Measurements from ENCODE around the gene DCLK1. TPM values are rescaled to one million over a fixed set of nuclear protein-coding genes. Genes with fewer than 3 reads are reported as not detected.

The DCLK1 gene
- total and polyA plus RNA-seq, 10 donors, result 2.0 to 22.1 (median 11.7) TPM

GRCh38 chr13:36089130-36089647 is 42.0 kb downstream of the DCLK1 start:
- no peak overlapping the region for H3K27ac ChIP-seq
- H3K36me3 ChIP-seq, result no peaks in the 10 kb centered on the region
- DNase-seq, result no peak
- H3K9me3 ChIP-seq, result no peaks in the 10 kb centered on the region
- intact Hi-C loops (cut with DNase I; ENCODE audit: low total_unique reads), result no loop called here
- WGBS, 5 donors, result 71 to 88% (median 79%) methylated on average over 7 of the region's 7 CpGs
- no peaks in the 10 kb centered on the region for H3K27me3 ChIP-seq (replicated peaks in 1 of 7)
- TF ChIP-seq CTCF (IDR thresholded peaks at IDR 0.05 in 8 of 11, conservative IDR thresholded peaks at IDR 0.05 in 3 of 11), result no peak
- no peak for TF ChIP-seq POLR2A (IDR thresholded peaks at IDR 0.05)
- no peak for TF ChIP-seq POLR2AphosphoS5 (IDR thresholded peaks at IDR 0.05)
- H3K4me3 ChIP-seq, result no peak overlapping the region
- H3K4me1 ChIP-seq, result no peaks in the 10 kb centered on the region

- WGBS, 5 donors, result 82 to 91% (median 87%) methylated on average over 5 of the region's 5 CpGs
- no peaks in the 10 kb centered on the region for H3K36me3 ChIP-seq
- H3K27ac ChIP-seq, result no peak overlapping the region
- no peaks in the 10 kb centered on the region for H3K4me1 ChIP-seq
- H3K9me3 ChIP-seq, result no peaks in the 10 kb centered on the region
- TF ChIP-seq CTCF (IDR thresholded peaks at IDR 0.05 in 8 of 11, conservative IDR thresholded peaks at IDR 0.05 in 3 of 11), result no peak
- TF ChIP-seq POLR2AphosphoS5 (IDR thresholded peaks at IDR 0.05), result no peak
- TF ChIP-seq POLR2A (IDR thresholded peaks at IDR 0.05), result no peak
- H3K27me3 ChIP-seq (replicated peaks in 1 of 7), result no peaks in the 10 kb centered on the region
- DNase-seq, result no peak
- no peak overlapping the region for H3K4me3 ChIP-seq
- intact Hi-C loops (cut with DNase I; ENCODE audit: low total_unique reads), result no loop called here
These were observed 42.7 kb downstream of the DCLK1 start for GRCh38 chr13:36088463-36088862.

GRCh38 chr13:36088001-36088400 is 43.2 kb downstream of the DCLK1 start:
- no peak for TF ChIP-seq CTCF (IDR thresholded peaks at IDR 0.05 in 8 of 11, conservative IDR thresholded peaks at IDR 0.05 in 3 of 11)
- TF ChIP-seq POLR2A (IDR thresholded peaks at IDR 0.05), result no peak
- TF ChIP-seq POLR2AphosphoS5 (IDR thresholded peaks at IDR 0.05), result no peak
- 71 to 92% (median 73%) methylated on average over 2 of the region's 2 CpGs for WGBS, 5 donors
- H3K27me3 ChIP-seq (replicated peaks in 1 of 7), result no peaks in the 10 kb centered on the region

GRCh38 chr13:36086117-36086516 is 45.1 kb downstream of the DCLK1 start:
- intact Hi-C loops (cut with DNase I; ENCODE audit: low total_unique reads), result no loop called here
- H3K27ac ChIP-seq, result no peak overlapping the region
- TF ChIP-seq POLR2AphosphoS5 (IDR thresholded peaks at IDR 0.05) (no peak), POLR2A (IDR thresholded peaks at IDR 0.05) (no peak), CTCF (IDR thresholded peaks at IDR 0.05 in 8 of 11, conservative IDR thresholded peaks at IDR 0.05 in 3 of 11) (no peak)
- no peak overlapping the region for H3K4me3 ChIP-seq
- WGBS, 5 donors, result 69 to 74% (median 72%) methylated on average over 3 of the region's 3 CpGs
- no peaks in the 10 kb centered on the region for H3K9me3 ChIP-seq
- no peak for DNase-seq
- no peaks in the 10 kb centered on the region for H3K36me3 ChIP-seq
- H3K4me1 ChIP-seq, result no peaks in the 10 kb centered on the region
- H3K27me3 ChIP-seq (replicated peaks in 1 of 7), result no peaks in the 10 kb centered on the region

More at GRCh38 chr13:36088001-36088400, 43.2 kb downstream of the DCLK1 start:
- Histone ChIP-seq H3K4me3 (no peak overlapping the region), H3K9me3 (no peaks in the 10 kb centered on the region), H3K27ac (no peak overlapping the region), H3K4me1 (no peaks in the 10 kb centered on the region), H3K36me3 (no peaks in the 10 kb centered on the region)
- DNase-seq, result no peak
- intact Hi-C loops (cut with DNase I; ENCODE audit: low total_unique reads), result no loop called here

Measured in spleen (tissue), 11 donors.